AG04450 (cell line): ENCODE data around the gene SYT8. TPM values are rescaled to one million over a fixed set of nuclear protein-coding genes. Genes with fewer than 3 reads are reported as not detected.

Experiments used
- CTCF ChIA-PET: fragments of 300-600, 350-600 bp; formaldehyde crosslinking; extraction: SDS; loops from one replicate; lab custom pipeline; 2022; ENCODE audit warnings: antibody characterized with exemption, inconsistent platforms; lab: Charles Lee
- POLR2A ChIA-PET: fragments of 350-600 bp; formaldehyde crosslinking; extraction: SDS; loops from one replicate; lab custom pipeline; 2021; ENCODE audit warnings: antibody characterized with exemption, inconsistent platforms; lab: Yijun Ruan, JAX
- DNase-seq: peaks from one replicate; pipeline ENCODE4 v3.0.0-alpha.2; 2011; ENCODE audit warnings: low read depth, low spot score
- H3K27ac ChIP-seq: one replicate; pipeline ENCODE4 v1.5.1; 2012; ENCODE audit warnings: low read depth, low read length, control low read depth
- H3K27me3 ChIP-seq: one replicate; pipeline ENCODE4 v1.6.0; 2012; ENCODE audit warnings: low read length; ENCODE audit not compliant: control insufficient read depth, insufficient read depth
- H3K4me3 ChIP-seq: 2 replicates; pipeline ENCODE4 v1.5.1; 2011; ENCODE audit warnings: mild to moderate bottlenecking, low read depth, low read length, control low read depth
- H3K9me3 ChIP-seq: 2 replicates; pipeline ENCODE4 v1.5.1; 2012; ENCODE audit warnings: low read length; ENCODE audit not compliant: control insufficient read depth, insufficient read depth
- polyA plus RNA-seq: library from polyadenylated mRNA; depleted of rRNA; stranded (reverse); fragments of >200 nt; gene quantifications from 2 replicates; pipeline ENCODE4 v1.2.3, GENCODE V29; 2011
- TF ChIP-seq, protein P1 (sequence below): IDR thresholded peaks from 2 replicates; pipeline ENCODE4 v1.5.1; 2011; ENCODE audit warnings: low read depth, low read length, control low read depth, inconsistent platforms

SYT8 gene
- polyA plus RNA-seq, 1 experiment, result not detected

GRCh38 chr11:1852877-1853276 is 18.1 kb downstream of the SYT8 start, which contains the start of gene LSP1:
Gene LSP1, plus strand, starts transcription at chr11:1853084. Its CDS starts 61 bp downstream, at chr11:1853145.
- Histone ChIP-seq H3K9me3 (no peaks in the 10 kb centered on the region; the same call in 1 of the 2 replicates), H3K4me3 (no peak within 1 kb of the TSS), H3K27me3 (peaks cover 5% of the 10 kb centered on the region), H3K27ac (no peak within 1 kb of the TSS)
- TF ChIP-seq, protein P1, sequence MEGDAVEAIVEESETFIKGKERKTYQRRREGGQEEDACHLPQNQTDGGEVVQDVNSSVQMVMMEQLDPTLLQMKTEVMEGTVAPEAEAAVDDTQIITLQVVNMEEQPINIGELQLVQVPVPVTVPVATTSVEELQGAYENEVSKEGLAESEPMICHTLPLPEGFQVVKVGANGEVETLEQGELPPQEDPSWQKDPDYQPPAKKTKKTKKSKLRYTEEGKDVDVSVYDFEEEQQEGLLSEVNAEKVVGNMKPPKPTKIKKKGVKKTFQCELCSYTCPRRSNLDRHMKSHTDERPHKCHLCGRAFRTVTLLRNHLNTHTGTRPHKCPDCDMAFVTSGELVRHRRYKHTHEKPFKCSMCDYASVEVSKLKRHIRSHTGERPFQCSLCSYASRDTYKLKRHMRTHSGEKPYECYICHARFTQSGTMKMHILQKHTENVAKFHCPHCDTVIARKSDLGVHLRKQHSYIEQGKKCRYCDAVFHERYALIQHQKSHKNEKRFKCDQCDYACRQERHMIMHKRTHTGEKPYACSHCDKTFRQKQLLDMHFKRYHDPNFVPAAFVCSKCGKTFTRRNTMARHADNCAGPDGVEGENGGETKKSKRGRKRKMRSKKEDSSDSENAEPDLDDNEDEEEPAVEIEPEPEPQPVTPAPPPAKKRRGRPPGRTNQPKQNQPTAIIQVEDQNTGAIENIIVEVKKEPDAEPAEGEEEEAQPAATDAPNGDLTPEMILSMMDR, result no peak
- CTCF ChIA-PET, result interaction anchor here (2.0 kb wide), 1 partner anchor 299 kb away, joined by 7 read pairs; no protein-coding TSS in a partner anchor
- POLR2A ChIA-PET, result no interaction called here
- DNase-seq, result no peak

DNA sequence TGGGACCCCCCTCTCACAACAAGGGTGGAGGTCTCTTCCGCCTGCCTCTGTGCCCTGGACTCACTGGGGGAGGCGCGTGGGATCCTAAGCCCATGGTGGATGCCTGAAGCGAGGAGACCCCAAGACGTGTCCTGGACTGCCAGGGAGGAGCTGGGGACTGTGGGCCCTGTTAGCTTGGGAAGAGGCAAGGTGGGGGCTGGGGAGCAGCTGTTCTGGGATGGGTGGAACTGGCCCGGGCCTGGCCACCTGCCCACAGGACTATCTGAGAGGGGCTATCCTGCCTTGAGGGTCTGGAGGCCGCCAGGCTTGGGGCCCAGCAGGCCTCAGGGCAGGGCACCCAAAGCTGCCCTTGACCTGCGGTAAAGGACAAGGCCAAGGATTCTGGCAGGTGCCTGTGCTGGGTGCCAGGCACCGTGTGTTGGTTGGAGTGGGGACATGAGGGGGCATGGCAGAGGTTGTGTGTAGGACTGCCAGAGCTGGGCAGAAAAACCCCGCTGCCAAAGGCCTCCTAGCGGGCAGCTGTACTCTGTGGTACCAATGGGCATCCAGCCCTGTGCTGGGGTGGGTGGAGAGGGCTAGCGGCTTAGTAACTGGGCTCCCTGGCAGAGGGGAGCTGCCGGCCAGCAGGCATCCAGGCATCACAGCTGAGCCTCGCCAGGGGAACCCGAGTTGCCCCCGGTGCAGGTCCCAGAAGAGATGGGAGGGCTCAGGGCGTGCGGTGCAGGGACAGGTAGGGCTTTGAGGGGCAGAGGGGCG is 18.8 kb downstream of the SYT8 start:
- no peak for DNase-seq

GRCh38 chr11:1854132-1854948 is 19.6 kb downstream of the SYT8 start:
- no peak overlapping the region for H3K4me3 ChIP-seq
- H3K27me3 ChIP-seq, result peaks cover 5% of the 10 kb centered on the region
- CTCF ChIA-PET, result interaction anchor here (0.6 to 0.7 kb wide), 2 partner anchors 21 to 28 kb away, joined by 3 read pairs; no protein-coding TSS in a partner anchor
- DNase-seq, result no peak
- H3K27ac ChIP-seq, result no peak overlapping the region
- TF ChIP-seq, protein P1, result no peak
- H3K9me3 ChIP-seq, result no peaks in the 10 kb centered on the region; the same call in 1 of the 2 replicates
- POLR2A ChIA-PET, result no interaction called here

More for the DNA sequence above, 18.8 kb downstream of the SYT8 start:
- TF ChIP-seq, protein P1, result no peak
- Histone ChIP-seq H3K4me3 (no peak overlapping the region), H3K27ac (no peak overlapping the region), H3K27me3 (peaks cover 5% of the 10 kb centered on the region), H3K9me3 (no peaks in the 10 kb centered on the region; the same call in 1 of the 2 replicates)
- POLR2A ChIA-PET, result no interaction called here
- CTCF ChIA-PET, result interaction anchor here (0.6 to 2.0 kb wide), 3 partner anchors 21 to 298 kb away, joined by 3 to 7 read pairs (median 3); no protein-coding TSS in a partner anchor

GRCh38 chr11:1854949-1855885 is 20.4 kb downstream of the SYT8 start:
- no peaks in the 10 kb centered on the region; the same call in 1 of the 2 replicates for H3K9me3 ChIP-seq

More at GRCh38 chr11:1854949-1855885, 20.4 kb downstream of the SYT8 start:
- TF ChIP-seq, protein P1, result no peak
- ChIA-PET POLR2A (no interaction called here), CTCF (interaction anchor here (1.0 to 1.4 kb wide), 2 partner anchors 27 to 162 kb away, joined by 3 to 4 read pairs; no protein-coding TSS in a partner anchor)
- no peak overlapping the region for H3K27ac ChIP-seq
- no peak for DNase-seq
- no peak overlapping the region for H3K4me3 ChIP-seq
- peaks cover 5% of the 10 kb centered on the region for H3K27me3 ChIP-seq
